ENCODE data around the gene TMEM248. TPM values are rescaled to one million over a fixed set of nuclear protein-coding genes. Genes with fewer than 3 reads are reported as not detected.
A peak's percentile ranks its signal among the peaks of the same experiment; 100 is the strongest.

Gene TMEM248
- total and polyA plus RNA-seq, 2 of the 13 experiments (the other 11 are each of a cell fraction or from before 2014, with no cell fraction given) = 54.3 to 109 TPM

GRCh38 chr7:66920769-66921395, at the start of gene TMEM248 (continued):
- TF ChIP-seq JDP2 (CRISPR knock-in tag; IDR thresholded peaks at IDR 0.05; ENCODE audit: borderline replicate concordance) (peak; percentile 6; the same call in 1 of the 2 replicates), PAX8 (CRISPR knock-in tag; IDR thresholded peaks at IDR 0.05; ENCODE audit: borderline replicate concordance) (0 out of 2 replicates have a peak, but pooled peaks have one; percentile 47), FOXP1 (IDR thresholded peaks at IDR 0.05) (peak; percentile 36; the same call in 1 of the 2 replicates), FOXP1 (CRISPR knock-in tag; IDR thresholded peaks at IDR 0.05) (peak; percentile 30; the same call in 1 of the 2 replicates), HOXA3 (CRISPR knock-in tag; IDR thresholded peaks at IDR 0.05) (peak; percentile 95), ZBTB14 (CRISPR knock-in tag; IDR thresholded peaks at IDR 0.05) (no peak), ETV6 (CRISPR knock-in tag; conservative IDR thresholded peaks at IDR 0.05) (no peak), ARID3A (IDR thresholded peaks at IDR 0.05; ENCODE audit: low read depth, low read length) (no peak), PRDM10 (CRISPR knock-in tag; IDR thresholded peaks at IDR 0.05; ENCODE audit: low read depth) (no peak), ZNF687 (CRISPR knock-in tag; IDR thresholded peaks at IDR 0.05) (peak; percentile 99), NFE2L2 (IDR thresholded peaks at IDR 0.05; ENCODE audit: low read length) (no peak), ZNF510 (CRISPR knock-in tag; IDR thresholded peaks at IDR 0.05; ENCODE audit: low read depth) (peak; percentile 75; the same call in 1 of the 2 replicates), MTA3 (CRISPR knock-in tag; IDR thresholded peaks at IDR 0.05) (no peak), RAD51 (IDR thresholded peaks at IDR 0.05; ENCODE audit: borderline replicate concordance) (no peak), HOXA9 (CRISPR knock-in tag; IDR thresholded peaks at IDR 0.05; ENCODE audit: borderline replicate concordance) (peak; percentile 89), CCDC6 (CRISPR knock-in tag; IDR thresholded peaks at IDR 0.05) (peak; percentile 93; the same call in 1 of the 2 replicates)
